NCI-H524 treated with DMSO at 0.1 percent for 48 hours (cell line): ENCODE measurements around the gene RBMS1.
A peak's percentile ranks its signal among the peaks of the same experiment; 100 is the strongest.
"Not testable (repeated sequence)": the region's sequence is repeated elsewhere in the genome, so short reads cannot be mapped to it uniquely, and the experiment has no call there.

Source experiments
- DNase-seq: peaks from one replicate; lab custom pipeline; 2025; lab: John Stamatoyannopoulos, UW

RBMS1 gene

GRCh38 chr2:160501370-160501769, 7.8 kb upstream of the RBMS1 start:
- no peak for DNase-seq

- DNase-seq: peak; percentile 31
These were observed 6.3 kb upstream of the RBMS1 start for GRCh38 chr2:160499865-160500264.

DNA sequence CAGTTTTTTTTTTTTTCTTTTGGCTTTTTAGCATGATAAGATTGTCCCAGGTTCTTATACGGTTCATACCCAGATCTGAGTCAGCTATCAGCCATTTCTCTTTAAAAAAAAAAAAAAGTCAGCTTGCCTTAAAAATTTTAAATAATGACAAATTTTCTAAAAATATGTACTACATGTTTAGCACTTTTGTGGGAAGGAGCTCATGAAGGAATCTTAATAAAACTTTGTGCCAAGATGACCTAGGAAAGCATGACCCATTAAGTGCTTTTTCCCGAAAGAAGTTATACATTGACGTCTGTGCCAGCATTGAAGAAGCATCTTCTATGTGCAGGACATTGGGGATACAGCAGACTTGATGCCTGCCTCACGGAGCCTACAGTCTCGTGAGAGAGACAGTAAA, 4.5 kb upstream of the RBMS1 start:
- DNase-seq: no peak

DNA sequence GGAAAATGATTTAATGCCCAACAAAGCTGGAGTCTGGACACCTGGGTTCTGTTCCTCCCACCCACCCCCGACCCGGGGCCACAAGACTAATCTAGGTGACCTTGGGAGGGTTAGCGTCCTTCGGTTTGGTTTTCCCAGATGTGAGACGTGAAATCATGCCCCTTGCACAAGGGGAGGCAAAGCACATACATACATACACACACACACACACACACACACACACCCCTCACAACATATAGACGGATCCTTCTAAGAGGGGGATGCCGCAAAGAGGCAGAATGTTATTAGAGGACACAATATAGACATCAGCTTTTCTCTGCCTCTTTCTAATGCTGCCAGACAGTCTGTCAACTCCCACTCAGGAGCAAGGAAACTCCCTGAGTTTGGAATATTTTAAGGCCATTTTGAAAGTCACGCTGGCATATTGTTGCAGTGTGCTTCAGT, 616 bp upstream of the RBMS1 start:
- no peak for DNase-seq

GRCh38 chr2:160492401-160493226, 993 bp downstream of the RBMS1 start:
- DNase-seq: no peak

- no peak for DNase-seq
These were observed 1.7 kb downstream of the RBMS1 start for GRCh38 chr2:160491911-160492371.

DNA sequence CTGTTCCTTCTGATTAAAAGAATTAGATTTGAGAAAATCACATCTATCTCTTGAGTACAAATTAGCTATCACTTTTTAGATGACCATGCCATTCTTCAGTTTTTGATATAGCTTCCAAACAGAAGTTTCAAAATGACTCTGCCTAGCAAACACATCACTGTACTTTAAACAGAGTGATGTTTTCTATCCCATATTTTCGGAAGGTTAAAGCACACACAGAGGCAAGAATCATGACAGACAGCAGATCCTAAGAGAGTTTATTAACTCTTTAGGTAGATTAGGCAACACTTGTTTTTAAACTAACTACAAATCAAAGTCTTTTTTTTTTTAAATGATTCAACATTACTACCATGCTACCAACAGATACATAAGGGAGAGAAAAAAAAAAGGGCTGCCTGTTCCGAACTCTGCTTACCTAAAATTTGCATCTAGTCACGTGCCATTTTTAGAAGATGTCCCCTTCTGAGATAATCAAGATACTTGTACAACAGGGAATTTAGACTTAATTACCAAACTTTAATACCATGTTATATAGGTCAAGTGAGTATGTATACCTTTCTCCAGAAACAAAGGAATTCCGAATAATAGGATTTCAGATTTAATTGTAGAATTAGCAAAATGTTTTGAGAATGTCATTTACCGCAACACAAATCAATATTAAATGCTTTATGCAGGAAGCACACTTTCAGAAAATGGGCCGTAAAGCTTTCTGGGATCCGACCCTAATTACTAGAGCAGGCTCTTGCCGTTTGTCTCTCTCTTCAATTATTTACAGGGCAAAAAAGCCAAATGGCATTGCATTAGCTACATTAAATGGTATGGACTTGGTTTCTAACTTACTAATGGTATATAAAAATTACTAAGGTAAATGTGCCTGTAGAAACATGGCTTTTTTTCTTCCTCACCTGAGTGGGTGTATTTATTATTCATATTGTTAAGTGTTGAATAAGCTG, 2.6 kb downstream of the RBMS1 start:
- DNase-seq: no peak

DNA sequence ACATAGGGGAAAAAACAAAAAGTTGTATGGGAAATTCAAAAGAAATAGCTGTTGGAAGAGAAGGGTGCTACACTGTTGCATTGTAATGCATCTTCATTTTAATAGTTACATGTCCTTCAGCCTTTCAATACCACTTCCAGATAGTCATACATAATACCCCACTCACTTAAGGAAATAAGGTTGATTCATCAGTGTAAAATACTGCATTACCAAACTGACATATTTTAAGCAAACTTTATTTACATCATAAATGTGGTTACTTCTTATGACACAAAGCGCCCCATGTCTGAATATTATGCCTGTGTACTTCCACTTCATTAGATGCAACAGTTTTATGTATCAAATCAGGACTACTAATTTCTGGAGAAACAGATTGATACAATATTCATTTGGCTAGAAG, 4.5 kb downstream of the RBMS1 start:
- DNase-seq: no peak

DNA sequence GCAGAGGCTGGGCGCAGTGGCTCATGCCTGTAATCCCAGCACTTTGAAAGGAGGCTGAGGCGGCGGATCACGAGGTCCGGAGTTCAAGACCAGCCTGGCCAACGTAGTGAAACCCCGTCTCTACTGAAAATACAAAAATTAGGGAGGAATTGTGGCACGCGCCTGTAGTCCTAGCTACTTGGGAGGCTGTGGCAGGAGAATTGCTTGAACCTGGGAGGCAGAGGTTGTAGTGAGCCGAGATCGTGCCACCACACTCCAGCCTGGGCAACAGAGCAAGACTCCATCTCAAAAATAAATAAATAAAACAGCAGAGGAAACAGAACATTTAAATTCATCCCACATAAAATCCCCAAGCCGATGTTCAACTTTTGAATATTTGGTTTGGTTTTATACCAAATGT, 5.3 kb downstream of the RBMS1 start:
- not testable (repeated sequence) for DNase-seq

DNA sequence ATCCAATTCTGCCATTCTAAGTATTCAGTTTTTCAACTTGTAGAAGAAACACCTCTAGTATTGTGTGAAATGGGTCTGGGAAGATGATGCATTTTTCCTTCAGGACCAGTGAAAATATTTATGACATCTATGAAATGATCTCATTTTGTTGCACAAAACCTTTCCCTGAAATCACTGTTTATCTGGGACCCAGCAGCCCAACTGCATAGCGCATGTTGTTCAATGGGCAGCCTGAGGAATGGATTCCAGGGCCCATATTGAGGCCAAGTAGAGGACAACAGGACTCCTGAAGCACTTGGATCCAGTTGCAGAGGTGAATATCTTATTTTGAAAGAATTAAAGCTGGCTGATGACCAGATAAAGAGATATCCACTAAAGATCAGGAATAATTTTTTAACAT, 7.3 kb downstream of the RBMS1 start:
- DNase-seq: no peak

- DNase-seq: no peak
These were observed 8.6 kb downstream of the RBMS1 start for GRCh38 chr2:160484859-160485520.

DNA sequence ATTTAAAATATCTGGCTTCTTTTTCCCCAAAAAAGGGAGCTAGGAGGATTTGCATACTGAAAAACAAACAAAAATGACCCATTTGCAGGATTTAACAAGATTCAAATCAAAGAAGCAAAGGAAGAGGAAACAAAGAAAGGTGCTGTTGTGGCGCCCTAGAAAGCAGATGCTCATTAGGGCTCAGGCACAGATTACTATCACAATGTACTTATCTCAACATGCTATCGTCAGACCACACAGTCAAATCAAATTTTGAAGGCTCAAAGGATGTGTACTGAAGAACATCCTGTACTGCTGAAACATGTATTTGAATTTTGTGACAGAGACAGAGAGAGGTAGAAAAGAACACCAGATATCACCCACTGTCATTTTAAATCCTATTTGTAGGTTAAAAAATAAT, 10.9 kb downstream of the RBMS1 start:
- DNase-seq: peak; percentile 31

GRCh38 chr2:160479269-160479668, 14.3 kb downstream of the RBMS1 start:
- no peak for DNase-seq

DNA sequence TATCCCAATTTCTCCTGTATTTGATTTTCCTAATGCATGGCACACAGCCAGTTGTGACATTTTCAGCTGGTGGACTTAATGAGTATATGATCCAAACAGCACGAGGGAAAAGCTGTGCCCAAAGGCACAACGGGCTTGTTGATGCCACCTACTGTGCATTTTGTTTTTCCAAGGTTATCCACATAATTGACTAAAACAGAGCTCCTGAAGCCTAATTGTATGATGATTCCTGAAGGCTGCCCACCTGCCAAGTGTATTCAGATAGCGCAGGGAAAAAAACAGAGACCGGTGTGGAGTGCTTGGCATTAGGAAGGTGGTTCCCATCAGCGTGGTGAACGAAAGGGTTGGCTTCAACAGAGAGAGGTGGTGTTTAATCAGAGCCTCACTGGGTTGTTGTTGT, 14.9 kb downstream of the RBMS1 start:
- DNase-seq: no peak

- DNase-seq: no peak
These were observed 16.6 kb downstream of the RBMS1 start for GRCh38 chr2:160477032-160477431.

- DNase-seq: no peak
These were observed 18.5 kb downstream of the RBMS1 start for GRCh38 chr2:160474891-160475787.

DNA sequence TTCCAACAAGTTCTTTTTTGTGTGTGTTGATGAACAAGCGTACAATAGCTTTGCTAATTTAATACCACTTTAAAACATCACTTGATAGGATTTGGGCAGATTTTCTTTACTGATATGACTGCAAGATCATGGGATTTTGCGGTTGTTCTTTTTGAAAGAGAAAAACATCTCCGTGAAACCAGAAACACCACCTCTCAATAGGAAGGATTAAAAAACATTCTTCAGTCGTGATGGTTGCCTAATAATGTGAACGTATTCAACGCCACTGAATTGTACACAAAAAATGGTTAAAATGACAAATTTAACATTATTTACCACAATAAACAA, 19.3 kb downstream of the RBMS1 start:
- no peak for DNase-seq

DNA sequence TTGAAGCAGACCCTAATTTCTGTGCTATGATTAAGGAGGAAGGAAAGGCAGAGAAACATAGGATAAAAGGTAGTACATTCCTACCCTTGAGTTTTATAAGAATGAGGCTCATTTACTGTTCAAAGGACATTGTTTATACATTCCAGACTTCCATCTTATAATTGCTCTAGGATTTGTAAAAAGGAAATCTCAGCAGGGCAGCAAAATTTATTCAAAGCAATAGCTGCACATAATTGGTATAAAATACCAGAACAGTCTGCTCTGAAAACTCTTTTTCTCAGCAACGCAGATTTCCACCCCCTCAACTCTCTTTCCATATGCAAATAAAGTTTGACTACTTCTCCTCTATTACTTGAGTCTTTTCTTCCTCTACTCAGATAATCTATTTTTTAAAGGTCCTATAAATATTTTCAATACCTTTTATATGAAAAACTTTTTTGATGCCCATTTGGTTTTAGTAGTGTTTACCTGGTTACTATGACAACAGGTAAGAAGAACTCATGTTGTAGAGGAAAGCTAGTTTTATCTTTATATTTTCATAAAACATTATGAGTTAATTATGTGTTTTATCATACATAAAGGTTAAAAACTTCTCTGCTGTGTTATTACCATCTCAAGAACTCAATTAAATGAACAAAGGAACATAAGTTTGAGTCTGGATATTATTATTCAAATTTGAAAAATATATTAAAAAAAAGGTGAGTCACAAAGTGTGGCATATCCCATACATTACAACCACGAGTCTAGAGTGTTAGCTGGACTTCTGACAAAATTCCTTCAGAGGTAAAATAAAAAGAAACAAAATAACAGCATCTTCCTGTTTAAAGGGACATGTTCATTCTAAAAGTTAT, 19.9 kb downstream of the RBMS1 start:
- no peak for DNase-seq

GRCh38 chr2:160472839-160473251, 20.8 kb downstream of the RBMS1 start:
- no peak for DNase-seq

- no peak for DNase-seq
These were observed 21.7 kb downstream of the RBMS1 start for GRCh38 chr2:160471950-160472349.
